RWPE1 (cell line): Measurements from ENCODE around the gene PKD2L2.

ENCODE experiments used
- CTCF ChIA-PET: fragments of 350-600 bp; sonication (Branson Sonifier 250); formaldehyde crosslinking; extraction: SDS; loops from one replicate; lab custom pipeline; 2021; lab: Yijun Ruan, JAX
- POLR2A ChIA-PET: fragments of 400-600 bp; formaldehyde crosslinking; extraction: SDS; loops from one replicate; lab custom pipeline; 2020; ENCODE audit warnings: antibody characterized with exemption; ENCODE audit not compliant: low non-redundant PET; lab: Yijun Ruan, JAX
- DNase-seq: peaks from one replicate; pipeline ENCODE4 v3.0.0; 2012; ENCODE audit warnings: low spot score
- H3K27ac ChIP-seq: fragments of 450-650 bp; 2 replicates; pipeline ENCODE4 v1.5.1; 2017
- CTCF ChIP-seq: fragments of 450-650 bp; conservative IDR thresholded peaks from 2 replicates; pipeline ENCODE4 v1.5.1; 2017; ENCODE audit warnings: low read depth, mild to moderate bottlenecking

PKD2L2 gene

GRCh38 chr5:137866541-137867388, 22.5 kb upstream of the PKD2L2 start:
- ChIA-PET POLR2A (no interaction called here), CTCF (interaction anchor here (0.6 kb wide), 1 partner anchor 313 kb away, joined by 3 read pairs; no protein-coding TSS in a partner anchor)
- H3K27ac ChIP-seq, result no peak overlapping the region
- DNase-seq, result no peak
- no peak for TF ChIP-seq CTCF

GRCh38 chr5:137867664-137868063, 21.6 kb upstream of the PKD2L2 start, which contains the start of gene MYOT:
MYOT (plus strand) TSS chr5:137867860; CDS start chr5:137870652, 2,792 bp downstream.
- H3K27ac ChIP-seq, result no peak within 1 kb of the TSS
- POLR2A ChIA-PET, result no interaction called here
- CTCF ChIA-PET, result interaction anchor here (0.6 kb wide), 1 partner anchor 664 kb away, joined by 3 read pairs; no protein-coding TSS in a partner anchor
- no peak for TF ChIP-seq CTCF
- DNase-seq, result no peak

GRCh38 chr5:137870647-137871339, 18.5 kb upstream of the PKD2L2 start:
- ChIA-PET POLR2A (no interaction called here), CTCF (interaction anchor here (0.6 to 0.9 kb wide), 3 partner anchors 93 to 1318 kb away, joined by 3 to 4 read pairs (median 3); no protein-coding TSS in a partner anchor)
- TF ChIP-seq CTCF, result no peak
- DNase-seq, result no peak
- H3K27ac ChIP-seq, result no peak overlapping the region

GRCh38 chr5:137871571-137871970, 17.7 kb upstream of the PKD2L2 start:
- CTCF ChIA-PET, result no interaction called here
- POLR2A ChIA-PET, result no interaction called here
- no peak for DNase-seq
- no peak for TF ChIP-seq CTCF
- H3K27ac ChIP-seq, result no peak overlapping the region

- POLR2A ChIA-PET, result interaction anchor here (0.5 kb wide), 1 partner anchor 96 kb away, joined by 9 read pairs; no protein-coding TSS in a partner anchor
- DNase-seq, result no peak
- CTCF ChIA-PET, result no interaction called here
- no peak for TF ChIP-seq CTCF
- no peak overlapping the region for H3K27ac ChIP-seq
Measured at GRCh38 chr5:137872466-137872865, 16.8 kb upstream of the PKD2L2 start.

GRCh38 chr5:137876101-137876500, 13.2 kb upstream of the PKD2L2 start:
- CTCF ChIA-PET, result interaction anchor here (0.7 to 1.7 kb wide), 3 partner anchors 11 to 873 kb away, joined by 3 to 7 read pairs (median 3); no protein-coding TSS in a partner anchor
- no peak for DNase-seq

More at GRCh38 chr5:137876101-137876500, 13.2 kb upstream of the PKD2L2 start:
- H3K27ac ChIP-seq, result no peak overlapping the region
- POLR2A ChIA-PET, result no interaction called here
- TF ChIP-seq CTCF, result no peak
